Stimulated activated CD4-positive, alpha-beta T cell treated with anti-CD3 and anti-CD28 coated beads, Interleukin-12 subunit alpha, Interleukin-12 subunit beta, amount 100 ng/mL, for 48 hours (primary cell): ENCODE results near the gene SOX8.

ENCODE experiments used
- DNase-seq, 3 donors: peaks; one replicate each; pipeline ENCODE4 v3.0.0-alpha.2; 2020; ENCODE audit warnings: low read depth in 2 of 3, low spot score in 1 of 3

The SOX8 gene

GRCh38 chr16:986411-986810, 4.8 kb downstream of the SOX8 start:
- DNase-seq: no peak

GRCh38 chr16:986925-987582, 5.5 kb downstream of the SOX8 start:
- no peak for DNase-seq

DNA sequence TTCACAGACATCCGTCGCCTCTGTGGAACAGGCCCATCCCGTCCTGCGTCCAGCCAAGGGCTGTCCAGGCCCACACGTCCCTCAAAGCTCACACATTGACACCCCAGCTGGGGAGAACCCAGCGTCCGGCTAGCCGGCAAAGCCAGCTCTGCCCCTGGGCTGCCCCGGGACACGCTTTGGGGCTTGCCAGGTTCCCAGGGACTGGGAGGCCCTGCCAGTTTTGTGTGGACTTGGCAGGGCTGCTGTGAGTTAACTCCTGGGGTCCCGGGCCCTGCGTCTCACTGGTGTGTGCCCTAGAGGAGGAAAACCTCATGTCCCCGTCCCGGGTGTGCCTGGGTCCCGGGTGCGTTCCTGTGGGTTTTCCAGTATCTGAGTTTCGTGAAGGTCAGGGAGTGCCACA, 6.3 kb downstream of the SOX8 start:
- DNase-seq: no peak

DNA sequence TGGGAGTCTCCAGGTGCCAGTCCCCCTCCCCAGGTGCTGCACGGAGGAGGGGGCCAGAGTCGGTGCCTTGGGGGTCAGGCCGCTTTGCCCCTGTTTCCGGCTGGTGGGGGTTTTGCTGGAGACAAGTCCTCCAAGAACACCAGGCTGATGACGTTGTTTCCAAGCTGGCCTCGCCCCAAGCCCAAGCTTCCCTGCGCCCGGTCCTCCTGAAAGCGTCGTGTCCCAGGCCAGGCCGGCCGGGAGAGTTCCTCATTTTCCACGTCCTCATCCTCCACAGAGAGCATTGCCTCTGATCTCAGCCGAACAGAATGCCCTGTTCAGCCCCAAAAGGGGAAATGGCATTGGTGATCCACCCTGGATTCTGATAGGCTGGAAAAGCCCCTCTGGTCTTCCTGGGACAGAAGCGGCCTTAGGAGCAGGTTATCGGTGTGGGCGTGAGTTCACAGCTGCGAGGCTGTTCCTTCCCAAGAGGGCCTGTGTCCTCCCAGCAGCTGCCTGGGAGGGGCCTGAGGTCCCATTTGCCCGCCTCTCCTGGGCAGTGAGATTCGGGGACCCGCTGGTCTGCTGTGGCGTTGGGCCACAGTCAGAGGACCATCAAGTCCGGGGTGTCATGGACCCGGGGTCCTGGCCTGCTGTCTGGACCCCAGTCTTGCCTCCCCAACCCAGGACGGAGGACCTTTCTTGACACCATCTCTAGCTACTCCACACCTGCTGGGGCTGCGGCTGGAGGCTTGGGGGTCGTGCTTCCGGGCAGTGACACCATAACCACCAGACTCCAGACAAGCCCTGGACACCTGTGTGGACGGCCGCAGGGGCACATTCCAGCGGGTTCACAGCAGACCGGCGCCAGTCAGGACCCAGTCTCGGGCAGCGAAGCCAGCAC, 7.1 kb downstream of the SOX8 start:
- no peak for DNase-seq

DNA sequence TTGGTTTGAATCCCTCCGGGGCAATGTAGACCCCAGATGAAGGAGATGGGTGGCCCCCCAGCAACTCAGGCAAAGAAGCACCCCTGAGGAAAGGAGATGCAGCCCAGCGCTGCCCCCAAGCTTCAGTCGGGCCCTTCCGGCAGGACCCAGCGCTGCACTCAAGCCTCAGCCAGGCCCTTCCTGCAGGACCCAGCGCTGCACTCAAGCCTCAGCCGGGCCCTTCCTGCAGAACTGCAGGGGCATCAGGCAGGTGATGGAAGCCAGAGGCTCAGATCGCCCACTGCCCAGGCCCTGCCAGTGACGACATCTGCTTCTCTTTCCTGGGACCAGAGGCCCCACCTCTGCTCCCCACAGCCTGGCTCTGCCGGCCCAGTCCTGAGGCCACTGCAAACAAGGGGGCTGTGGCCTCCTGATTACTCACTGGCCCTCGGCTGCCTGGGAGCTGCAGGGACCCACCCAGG, 7.8 kb downstream of the SOX8 start:
- DNase-seq: no peak

DNA sequence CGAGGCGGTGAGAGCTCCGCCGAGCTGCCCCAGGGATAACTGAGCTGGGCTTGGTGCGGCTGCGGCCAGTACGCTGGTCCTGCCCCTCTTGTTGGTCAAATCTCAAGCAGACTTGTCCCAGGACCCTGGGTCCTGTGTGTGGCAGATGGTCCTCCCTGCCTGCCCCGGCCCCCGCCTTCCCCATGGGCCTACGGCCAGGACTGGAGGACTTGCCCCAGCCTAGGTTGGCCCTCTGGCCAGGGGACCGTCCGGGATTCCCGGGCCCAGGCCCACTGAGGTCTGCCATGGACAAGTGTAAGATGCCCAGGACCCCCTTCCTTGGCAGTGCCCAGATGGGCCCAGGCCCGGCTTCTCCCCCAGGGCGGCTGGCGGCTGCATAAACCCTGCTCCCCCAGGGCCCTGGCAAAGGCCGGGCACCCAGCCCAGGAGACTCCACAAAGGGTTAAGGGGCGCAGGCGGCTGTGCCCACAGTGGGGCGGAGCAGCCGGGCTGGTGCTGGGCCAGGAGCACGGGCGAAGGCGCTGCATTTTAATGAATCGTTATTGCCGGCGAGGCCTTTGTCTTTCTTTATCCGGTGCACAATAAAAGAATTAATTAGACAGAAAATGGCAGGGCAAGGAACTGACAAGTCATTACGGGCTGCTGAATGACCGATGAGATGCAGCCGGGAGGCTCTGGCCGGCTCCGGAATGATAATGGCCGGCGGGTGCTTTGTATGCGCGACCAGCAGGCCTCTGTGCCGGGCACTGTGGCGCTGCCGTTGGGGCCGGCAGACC, 9.1 kb downstream of the SOX8 start:
- no peak for DNase-seq

DNA sequence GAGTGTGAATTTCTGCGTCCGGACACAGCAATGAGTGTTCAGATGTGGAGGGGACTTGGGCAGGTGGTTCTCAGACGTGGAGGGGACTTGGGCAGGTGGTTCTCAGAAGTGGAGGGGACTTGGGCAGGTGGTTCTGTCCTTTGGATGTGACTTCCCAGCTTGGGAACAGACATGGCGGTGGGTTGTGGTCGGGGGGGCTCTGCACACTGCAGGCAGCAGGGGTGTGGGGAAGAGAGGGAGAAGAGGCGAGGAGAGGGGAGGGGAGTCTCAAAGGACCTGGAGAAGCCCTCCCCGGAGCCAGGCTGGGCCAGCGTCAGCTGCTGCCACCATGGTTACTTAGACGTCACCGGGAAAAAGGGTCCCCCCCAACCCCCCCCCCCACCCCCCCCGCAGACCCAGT, 9.8 kb downstream of the SOX8 start:
- no peak for DNase-seq

DNA sequence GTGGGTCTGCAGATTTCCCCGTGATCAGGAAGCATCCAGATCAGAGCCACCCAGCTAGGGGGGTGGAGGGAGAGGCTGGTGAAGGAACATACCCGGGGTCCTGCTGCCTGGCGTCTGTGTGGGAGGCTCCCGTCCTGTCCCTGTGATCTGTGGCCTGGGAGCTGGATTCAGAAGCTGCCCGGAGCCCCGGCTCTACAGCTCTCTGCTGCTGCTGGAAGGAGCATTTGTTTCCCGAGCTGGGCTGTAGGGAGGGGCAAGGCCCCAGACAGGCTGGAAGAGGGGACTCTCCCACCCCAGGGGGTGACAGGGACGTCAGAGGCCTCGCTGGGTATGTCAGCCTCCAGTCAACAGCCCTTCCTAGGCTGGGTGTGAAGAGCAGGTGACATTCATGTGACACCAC, 10.2 kb downstream of the SOX8 start:
- no peak for DNase-seq

GRCh38 chr16:993731-994130, 12.2 kb downstream of the SOX8 start:
- DNase-seq: no peak

- DNase-seq: no peak
These were observed 13.5 kb downstream of the SOX8 start for GRCh38 chr16:995087-995486.

- DNase-seq: no peak
These were observed 14.2 kb downstream of the SOX8 start for GRCh38 chr16:995783-996182.

DNA sequence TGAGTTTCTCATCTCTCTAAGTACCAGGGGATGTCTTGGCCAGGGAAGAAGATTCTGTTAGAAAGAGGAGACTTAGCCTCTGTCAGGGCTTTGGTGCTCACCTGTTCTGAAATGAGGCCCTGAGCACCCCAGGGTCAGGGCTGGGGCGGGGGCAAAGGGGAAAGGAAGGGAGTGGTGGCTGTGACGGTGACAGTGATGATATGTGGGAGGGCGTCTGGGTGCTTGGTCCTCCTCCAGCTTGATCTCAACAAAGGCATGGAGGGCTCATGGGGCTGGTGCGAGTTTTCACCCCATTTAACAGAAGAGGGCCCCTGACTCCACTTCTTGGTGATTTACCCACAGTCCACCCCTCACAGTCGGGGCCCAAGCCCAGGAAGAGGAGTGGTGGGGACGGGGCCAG, 15.1 kb downstream of the SOX8 start:
- DNase-seq: no peak

GRCh38 chr16:997440-998051, 16.0 kb downstream of the SOX8 start:
- DNase-seq: peak; percentile 20 to 45 (median 33)

DNA sequence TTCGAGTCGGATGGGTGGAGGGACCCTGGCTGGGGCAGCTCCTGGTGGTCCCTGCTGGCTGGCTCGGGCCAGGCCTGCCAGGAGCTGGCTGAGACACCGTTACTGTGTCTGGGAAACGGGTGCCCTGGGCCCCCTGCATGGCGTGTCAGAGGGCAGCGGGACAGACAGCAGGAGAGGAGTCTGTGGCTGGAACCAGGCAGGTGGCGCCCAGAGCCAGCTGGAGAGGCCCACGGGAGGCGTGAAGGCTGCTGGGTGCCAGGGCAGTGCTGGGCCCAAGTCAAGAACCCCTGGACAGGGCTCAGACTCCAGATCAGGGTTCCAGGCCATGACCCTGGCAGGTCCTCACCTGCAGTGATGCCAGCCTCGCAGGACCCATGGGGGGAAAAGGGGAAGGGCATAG, 16.6 kb downstream of the SOX8 start:
- DNase-seq: no peak

GRCh38 chr16:998615-999014, 17.0 kb downstream of the SOX8 start:
- no peak for DNase-seq

DNA sequence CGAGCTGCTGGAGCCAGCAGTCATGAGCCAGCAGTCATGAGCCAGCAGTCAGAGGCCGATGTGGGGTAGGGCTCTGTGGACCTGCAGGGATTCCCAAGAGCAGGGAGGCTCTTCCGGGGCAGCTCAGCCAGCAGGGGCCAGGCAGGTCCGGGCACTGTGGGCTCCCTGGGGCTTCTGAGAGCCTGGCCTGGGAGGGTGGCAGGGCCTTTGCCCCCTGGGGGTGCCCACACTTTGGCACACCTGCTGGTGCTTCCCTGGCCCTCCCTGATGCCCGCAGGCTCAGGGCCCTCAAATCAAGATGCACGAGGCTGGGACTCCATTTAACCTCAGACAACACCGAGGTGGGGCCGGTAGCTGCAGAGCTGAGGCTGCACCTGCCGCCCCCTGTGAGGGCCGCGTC, 18.1 kb downstream of the SOX8 start:
- no peak for DNase-seq

DNA sequence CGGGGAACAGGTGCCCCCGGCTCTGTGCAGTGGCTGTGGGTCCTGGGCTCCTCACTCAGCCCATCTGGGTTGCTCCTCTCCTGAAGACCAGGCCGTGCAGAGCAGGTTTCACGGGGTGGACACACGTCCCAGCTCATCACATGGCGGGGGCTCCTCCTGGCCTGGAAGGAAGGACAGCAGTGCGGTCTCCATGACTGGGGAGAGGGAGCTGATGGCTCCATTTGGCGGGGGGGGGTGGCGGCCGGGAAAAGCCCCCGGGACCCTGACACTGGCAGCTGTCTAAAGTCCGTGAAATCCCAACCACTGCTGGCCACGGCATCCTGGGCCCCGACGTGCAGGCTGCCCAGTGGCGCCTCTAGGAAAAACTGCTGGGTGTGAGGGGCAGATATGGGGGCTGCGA, 19.0 kb downstream of the SOX8 start:
- no peak for DNase-seq

GRCh38 chr16:1001096-1001495, 19.5 kb downstream of the SOX8 start:
- DNase-seq: no peak

- DNase-seq: peak; percentile 77 to 85 (median 81)
These were observed 21.0 kb downstream of the SOX8 start for GRCh38 chr16:1002399-1003166.
